Neuronal stem cell (in vitro differentiated cells): ENCODE measurements around the gene PTMA.
A peak's percentile ranks its signal among the peaks of the same experiment; 100 is the strongest.

Experiments
- DNase-seq: peaks from one replicate; pipeline ENCODE4 v3.0.0-alpha.2; 2013; ENCODE audit warnings: low spot score
- H2AFZ ChIP-seq: one replicate; pipeline ENCODE4 v1.6.1; 2013; ENCODE audit warnings: mild to moderate bottlenecking, low read length, inconsistent platforms
- H2AK5ac ChIP-seq: 2 replicates; pipeline ENCODE4 v1.6.1; 2013; ENCODE audit warnings: low read depth, mild to moderate bottlenecking, inconsistent platforms, low read length, moderate library complexity, mixed read lengths
- H2BK120ac ChIP-seq: 2 replicates; pipeline ENCODE4 v1.6.1; 2013; ENCODE audit warnings: low read depth, mild to moderate bottlenecking, inconsistent platforms, low read length, moderate library complexity, mixed read lengths
- H2BK12ac ChIP-seq: one replicate; pipeline ENCODE4 v1.6.1; 2013; ENCODE audit warnings: low read length, inconsistent platforms
- H2BK15ac ChIP-seq: 2 replicates; pipeline ENCODE4 v1.6.1; 2013; ENCODE audit warnings: mild to moderate bottlenecking, low read length, inconsistent platforms, mixed read lengths
- H2BK5ac ChIP-seq: one replicate; pipeline ENCODE4 v1.6.1; 2013; ENCODE audit warnings: inconsistent platforms, mild to moderate bottlenecking, low read length, moderate library complexity
- H3K14ac ChIP-seq: one replicate; pipeline ENCODE4 v1.6.1; 2013; ENCODE audit warnings: low read length, inconsistent platforms
- H3K18ac ChIP-seq: 2 replicates; pipeline ENCODE4 v1.6.1; 2013; ENCODE audit warnings: low read length, inconsistent platforms
- H3K23ac ChIP-seq: 2 replicates; pipeline ENCODE4 v1.6.1; 2013; ENCODE audit warnings: low read depth, mild to moderate bottlenecking, mixed read lengths, low read length, inconsistent platforms; ENCODE audit not compliant: poor library complexity
- H3K27ac ChIP-seq: replicated peaks from 3 replicates; pipeline ENCODE4 v1.5.1; 2013; ENCODE audit warnings: low read length, inconsistent platforms
- H3K27me3 ChIP-seq, 3 experiments: 2 replicates each; pipeline ENCODE4 v1.6.1; 2013; ENCODE audit warnings: low read length in 3 of 3, mild to moderate bottlenecking in 2 of 3, inconsistent platforms in 1 of 3, low read depth in 1 of 3, mixed read lengths in 1 of 3, moderate library complexity in 1 of 3; ENCODE audit not compliant: control insufficient read depth in 3 of 3, insufficient read depth in 3 of 3
- H3K36me3 ChIP-seq, 2 donors: replicated peaks in 1 of 2; 2 replicates each; pipeline ENCODE4 v1.6.1; 2013; ENCODE audit warnings: low read length in 2 of 2; ENCODE audit not compliant: control insufficient read depth in 2 of 2, insufficient read depth in 2 of 2
- H3K4ac ChIP-seq: 2 replicates; pipeline ENCODE4 v1.6.1; 2013; ENCODE audit warnings: inconsistent platforms, mild to moderate bottlenecking, low read length, moderate library complexity
- H3K4me1 ChIP-seq, 2 donors: 1 replicate in 1 of 2; 2 replicates in 1 of 2; pipeline ENCODE4 v1.6.1; 2013; ENCODE audit warnings: low read length in 2 of 2, low read depth in 1 of 2; ENCODE audit not compliant: control insufficient read depth in 2 of 2, insufficient read depth in 1 of 2
- H3K4me2 ChIP-seq: one replicate; pipeline ENCODE4 v1.6.1; 2013; ENCODE audit warnings: mild to moderate bottlenecking, low read length, inconsistent platforms; ENCODE audit not compliant: insufficient read depth, poor library complexity, severe bottlenecking
- H3K4me3 ChIP-seq, 2 donors: 2 replicates each; pipeline ENCODE4 v1.5.1; 2013; ENCODE audit warnings: low read length in 2 of 2, mild to moderate bottlenecking in 2 of 2, inconsistent platforms in 1 of 2, moderate library complexity in 1 of 2
- H3K79me1 ChIP-seq: one replicate; pipeline ENCODE4 v1.6.1; 2013; ENCODE audit warnings: low read depth, mild to moderate bottlenecking, inconsistent platforms, low read length, moderate library complexity
- H3K9ac ChIP-seq: one replicate; pipeline ENCODE4 v1.6.1; 2013; ENCODE audit warnings: mild to moderate bottlenecking, low read depth, low read length, inconsistent platforms; ENCODE audit not compliant: poor library complexity
- H3K9me3 ChIP-seq, 2 donors: replicated peaks in 1 of 2; 2 replicates each; pipeline versions ENCODE3 to v1.6.1; 2013; ENCODE audit warnings: low read length in 2 of 2, mild to moderate bottlenecking in 2 of 2, inconsistent platforms in 1 of 2, low read depth in 1 of 2, mixed read lengths in 1 of 2, moderate library complexity in 1 of 2; ENCODE audit not compliant: control insufficient read depth in 2 of 2, insufficient read depth in 1 of 2
- H4K8ac ChIP-seq: one replicate; pipeline ENCODE4 v1.6.1; 2013; ENCODE audit warnings: low read depth, mild to moderate bottlenecking, inconsistent platforms, low read length, moderate library complexity
- H4K91ac ChIP-seq: one replicate; pipeline ENCODE4 v1.6.1; 2013; ENCODE audit warnings: low read length, low read depth, mild to moderate bottlenecking, inconsistent platforms; ENCODE audit not compliant: poor library complexity
- whole genome bisulfite sequencing, 2 donors: extraction: QIAGEN DNeasy Blood & Tissue Kit; methylation state at CpG; one replicate each; pipeline ENCODE4 v1.1.7; 2013; ENCODE audit warnings: missing lambda C conversion rate in 2 of 2, mixed read lengths in 1 of 2; ENCODE audit not compliant: insufficient read length in 2 of 2, insufficient replicate concordance in 1 of 2; ENCODE audit errors: extremely low coverage in 2 of 2; 5-methylcytosine and 5-hydroxymethylcytosine counted together

The PTMA gene

GRCh38 chr2:231677632-231678104 is 30.7 kb upstream of the PTMA start:
- DNase-seq: peak; percentile 82

GRCh38 chr2:231679908-231680284 is 28.4 kb upstream of the PTMA start:
- Histone ChIP-seq H3K4me3 (no peak overlapping the region), H3K23ac (no peak overlapping the region)

More at GRCh38 chr2:231677632-231678104, 30.7 kb upstream of the PTMA start:
- H4K8ac ChIP-seq: no peak overlapping the region
- H3K27me3 ChIP-seq: no peaks in the 10 kb centered on the region
- H3K27ac ChIP-seq: no peak overlapping the region
- no peak overlapping the region for H4K91ac ChIP-seq
- no peak overlapping the region for H3K23ac ChIP-seq
- no peak overlapping the region for H3K4ac ChIP-seq
- 100% methylated on average over 1 of the region's 8 CpGs; no CpG with 5 or more reads in 1 of the 2 donors for WGBS, 2 donors
- no peak overlapping the region for H3K4me3 ChIP-seq
- H2BK12ac ChIP-seq: no peak overlapping the region
- H2BK5ac ChIP-seq: no peak overlapping the region
- H3K18ac ChIP-seq: no peak overlapping the region
- no peak overlapping the region for H2BK120ac ChIP-seq
- H3K4me1 ChIP-seq: peaks cover 26 to 29% of the 10 kb centered on the region in 2 donors
- H3K14ac ChIP-seq: no peak overlapping the region
- H3K79me1 ChIP-seq: no peaks in the 10 kb centered on the region
- H2AFZ ChIP-seq: no peak overlapping the region
- H3K9ac ChIP-seq: no peak overlapping the region
- H2AK5ac ChIP-seq: no peak overlapping the region
- no peak overlapping the region for H2BK15ac ChIP-seq
- H3K4me2 ChIP-seq: no peak overlapping the region
- H3K9me3 ChIP-seq: no peaks in the 10 kb centered on the region
- H3K36me3 ChIP-seq: no peaks in the 10 kb centered on the region

DNA sequence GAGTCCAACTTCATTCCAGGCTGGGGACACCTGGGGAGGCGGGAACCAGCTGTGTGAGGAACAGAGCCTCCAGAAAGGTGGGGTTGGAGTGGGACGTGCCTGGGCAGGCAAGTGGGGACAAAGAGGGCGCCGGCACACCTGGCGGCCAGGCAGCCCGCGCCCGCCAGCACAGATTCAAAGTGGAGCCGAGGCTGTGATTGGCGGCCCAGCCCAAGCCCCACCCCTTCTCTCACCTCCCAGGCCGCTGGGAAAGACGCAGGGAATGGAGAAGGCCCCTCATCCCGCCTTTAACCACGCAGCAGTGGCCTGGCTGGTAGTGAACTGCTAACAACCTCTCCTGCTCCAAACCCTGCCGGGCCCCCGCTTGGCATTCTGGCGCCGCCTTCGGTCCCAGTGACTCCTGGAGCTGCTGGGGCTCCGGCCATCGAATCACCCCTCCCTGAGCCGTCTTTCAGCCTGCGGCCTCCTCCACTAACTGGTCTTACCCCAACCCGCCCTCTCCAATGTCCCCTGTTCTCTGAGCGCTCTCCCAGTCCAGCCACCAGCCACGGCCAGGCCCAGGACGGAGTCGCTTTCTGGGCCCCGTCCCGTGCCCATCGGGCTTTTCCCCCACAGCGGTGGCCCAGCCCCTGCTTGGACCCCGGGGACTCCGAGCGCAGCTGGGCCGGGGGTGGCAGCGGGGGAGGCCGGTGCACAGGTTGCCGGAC is 27.9 kb upstream of the PTMA start:
- no peaks in the 10 kb centered on the region for H3K9me3 ChIP-seq
- no peak for DNase-seq

More at GRCh38 chr2:231679908-231680284, 28.4 kb upstream of the PTMA start:
- H3K27ac ChIP-seq: peak overlapping the region; percentile 99
- no CpG with 5 or more reads among the region's 11 CpGs for WGBS, 2 donors
- H3K4me2 ChIP-seq: peak overlapping the region; percentile 26
- H3K79me1 ChIP-seq: no peaks in the 10 kb centered on the region
- peak overlapping the region; percentile 94 for H4K91ac ChIP-seq
- peak overlapping the region; percentile 64 for H3K14ac ChIP-seq
- no peaks in the 10 kb centered on the region for H3K9me3 ChIP-seq
- H3K27me3 ChIP-seq: no peaks in the 10 kb centered on the region
- peak overlapping the region; percentile 97 for H2AK5ac ChIP-seq
- peak overlapping the region; percentile 100 for H3K18ac ChIP-seq
- peak overlapping the region; percentile 85 for H3K4ac ChIP-seq
- no peak overlapping the region for H4K8ac ChIP-seq
- H2BK15ac ChIP-seq: peak overlapping the region; percentile 18
- peaks cover 13 to 21% of the 10 kb centered on the region in 2 donors for H3K4me1 ChIP-seq
- no peaks in the 10 kb centered on the region for H3K36me3 ChIP-seq
- H2AFZ ChIP-seq: no peak overlapping the region
- peak overlapping the region; percentile 79 for H3K9ac ChIP-seq
- H2BK5ac ChIP-seq: peak overlapping the region; percentile 56
- H2BK12ac ChIP-seq: peak overlapping the region; percentile 99
- DNase-seq: no peak
- peak overlapping the region; percentile 29 for H2BK120ac ChIP-seq

More for the DNA sequence above, 27.9 kb upstream of the PTMA start:
- no CpG with 5 or more reads among the region's 39 CpGs for WGBS, 2 donors
- Histone ChIP-seq H3K4me2 (peak overlapping the region; percentile 73), H3K18ac (peak overlapping the region; percentile 100), H2BK15ac (peak overlapping the region; percentile 18), H3K4me1 (peaks cover 13 to 21% of the 10 kb centered on the region in 2 donors), H2AK5ac (peak overlapping the region; percentile 97), H2BK120ac (peak overlapping the region; percentile 29), H4K91ac (peak overlapping the region; percentile 99), H3K4me3 (peak overlapping the region; percentile 44 to 77), H2BK12ac (peak overlapping the region; percentile 99), H3K14ac (peak overlapping the region; percentile 99), H3K4ac (peak overlapping the region; percentile 98), H3K9ac (peak overlapping the region; percentile 90), H3K23ac (peak overlapping the region; percentile 97), H3K79me1 (no peaks in the 10 kb centered on the region), H3K27ac (peak overlapping the region; percentile 99), H3K36me3 (no peaks in the 10 kb centered on the region), H2BK5ac (peak overlapping the region; percentile 56), H3K27me3 (no peaks in the 10 kb centered on the region), H4K8ac (peak overlapping the region; percentile 92), H2AFZ (peak overlapping the region; percentile 97)
